Keratinocyte (primary cell): Measurements from ENCODE around the gene KRT1. TPM values are rescaled to one million over a fixed set of nuclear protein-coding genes. Genes with fewer than 3 reads are reported as not detected.

Experiments used
- DNase-seq: peaks from one replicate; pipeline ENCODE4 v3.0.0-alpha.2; 2011; ENCODE audit warnings: low read depth, missing footprints, low spot score
- FAIRE-seq: peaks from 2 replicates; lab custom pipeline; 2011; peaks lifted over from hg19 to GRCh38; lab: Jason Lieb, UNC
- H2AFZ ChIP-seq: 2 replicates; pipeline ENCODE4 v1.6.0; 2012; ENCODE audit warnings: low read length, control low read depth, inconsistent platforms; ENCODE audit not compliant: control insufficient read depth
- H3K27ac ChIP-seq: 2 replicates; pipeline ENCODE4 v1.5.1; 2011; ENCODE audit warnings: low read length; ENCODE audit not compliant: control insufficient read depth, insufficient read depth
- H3K27me3 ChIP-seq: 3 replicates; pipeline ENCODE4 v1.6.0; 2011; ENCODE audit warnings: low read length; ENCODE audit not compliant: control insufficient read depth, insufficient read depth; ENCODE audit errors: extremely low read depth
- H3K36me3 ChIP-seq, 2 experiments: 2 replicates in 1 of 2; 3 replicates in 1 of 2; pipeline ENCODE4 v1.5.1; 2011; ENCODE audit warnings: low read length in 2 of 2, mild to moderate bottlenecking in 1 of 2; ENCODE audit not compliant: control insufficient read depth in 2 of 2, insufficient read depth in 2 of 2; ENCODE audit errors: extremely low read depth in 1 of 2
- H3K4me1 ChIP-seq: 3 replicates; pipeline ENCODE4 v1.5.1; 2011; ENCODE audit warnings: low read length; ENCODE audit not compliant: control insufficient read depth, insufficient read depth; ENCODE audit errors: extremely low read depth
- H3K4me2 ChIP-seq: 3 replicates; pipeline ENCODE4 v1.6.0; 2011; ENCODE audit warnings: low read depth, low read length; ENCODE audit not compliant: control insufficient read depth, insufficient read depth; ENCODE audit errors: extremely low read depth
- H3K4me3 ChIP-seq, 3 experiments: fragments of 200-600 bp in 1 of 3; sonication (generic) in 1 of 3; 2 replicates in 2 of 3; 3 replicates in 1 of 3; pipeline ENCODE4 v1.5.1; 2011 to 2016; ENCODE audit warnings: low read length in 3 of 3, mild to moderate bottlenecking in 3 of 3, control low read depth in 2 of 3, inconsistent platforms in 1 of 3, low read depth in 1 of 3, mixed read lengths in 1 of 3, mixed run types in 1 of 3, moderate library complexity in 1 of 3; ENCODE audit not compliant: control insufficient read depth in 2 of 3, insufficient read depth in 2 of 3; ENCODE audit errors: extremely low read depth in 1 of 3
- H3K79me2 ChIP-seq: 2 replicates; pipeline ENCODE4 v1.6.0; 2012; ENCODE audit warnings: low read length; ENCODE audit not compliant: control insufficient read depth, insufficient read depth
- H3K9ac ChIP-seq: 3 replicates; pipeline ENCODE4 v1.6.0; 2011; ENCODE audit warnings: low read length; ENCODE audit not compliant: control insufficient read depth, insufficient read depth; ENCODE audit errors: extremely low read depth
- H3K9me1 ChIP-seq: 3 replicates; pipeline ENCODE4 v1.6.0; 2011; ENCODE audit warnings: low read length; ENCODE audit not compliant: control insufficient read depth, insufficient read depth; ENCODE audit errors: extremely low read depth
- H3K9me3 ChIP-seq: 2 replicates; pipeline ENCODE4 v1.5.1; 2012; ENCODE audit warnings: low read depth, low read length; ENCODE audit not compliant: control insufficient read depth
- H4K20me1 ChIP-seq: 3 replicates; pipeline ENCODE4 v1.6.0; 2011; ENCODE audit warnings: low read length; ENCODE audit not compliant: control insufficient read depth, insufficient read depth; ENCODE audit errors: extremely low read depth
- EZH2 ChIP-seq: IDR thresholded peaks from one replicate; pipeline ENCODE4 v1.6.1; 2012; ENCODE audit warnings: inconsistent platforms, mild to moderate bottlenecking, low read length, moderate library complexity
- dilution Hi-C: fragments of 300-500 bp; cut with MboI; formaldehyde crosslinking; loops from one replicate; pipeline ENCODE4 v1.7.0; 2020; ENCODE audit warnings: low sequenced_read_pairs; ENCODE audit not compliant: extremely low pct_ligation_motif_present
- polyA plus RNA-seq, 5 experiments: library from polyadenylated mRNA; depleted of rRNA in 3 of 5; stranded (reverse) in 3 of 5; stranded (forward) in 1 of 5; unstranded in 1 of 5; fragments of >200 nt; gene quantifications; 1 replicate in 1 of 5; 2 replicates in 3 of 5; 3 replicates in 1 of 5; pipeline versions ENCODE4 v1.2.1 to v1.2.3, GENCODE V29; 2011 to 2012; ENCODE audit warnings: missing spikeins in 2 of 5, low read depth in 1 of 5, low replicate concordance in 1 of 5
- TF ChIP-seq, protein P1 (sequence below), 3 experiments: IDR thresholded peaks in 1 of 3; conservative IDR thresholded peaks in 1 of 3; optimal IDR thresholded peaks in 1 of 3; 2 replicates in 2 of 3; 3 replicates in 1 of 3; pipeline versions ENCODE3 to v1.5.1; 2011; ENCODE audit warnings: low read length in 3 of 3, mild to moderate bottlenecking in 3 of 3, moderate library complexity in 2 of 3, control low read depth in 1 of 3, inconsistent platforms in 1 of 3; ENCODE audit not compliant: insufficient read depth in 2 of 3; ENCODE audit errors: extremely low read depth in 1 of 3

KRT1 gene
- polyA plus RNA-seq, 1 donor (not counting 4 experiments of a cell fraction or from before 2014, with no cell fraction given), result 92.2 TPM

DNA sequence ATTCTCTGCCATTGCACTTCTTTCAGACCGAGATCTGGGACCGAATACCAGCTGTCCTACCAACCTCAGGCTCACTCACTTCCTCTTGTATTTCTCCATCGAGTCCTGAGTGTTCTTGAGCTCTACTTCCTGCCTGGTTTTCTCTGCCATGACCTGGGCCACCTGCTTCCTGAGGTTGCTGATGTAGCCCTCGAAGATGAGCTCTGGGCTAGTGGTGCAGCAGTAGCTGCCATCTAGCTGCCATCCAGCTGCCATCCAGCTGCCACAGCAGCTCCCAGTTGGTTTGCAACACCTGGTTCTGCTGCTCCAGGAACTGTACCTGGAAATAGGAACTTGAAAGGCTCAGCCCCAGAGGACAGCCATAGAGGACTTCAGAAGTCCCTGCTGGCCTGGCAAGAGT is 46.8 kb downstream of the KRT1 start:
- H3K4me2 ChIP-seq, result no peak overlapping the region
- TF ChIP-seq, protein P1, sequence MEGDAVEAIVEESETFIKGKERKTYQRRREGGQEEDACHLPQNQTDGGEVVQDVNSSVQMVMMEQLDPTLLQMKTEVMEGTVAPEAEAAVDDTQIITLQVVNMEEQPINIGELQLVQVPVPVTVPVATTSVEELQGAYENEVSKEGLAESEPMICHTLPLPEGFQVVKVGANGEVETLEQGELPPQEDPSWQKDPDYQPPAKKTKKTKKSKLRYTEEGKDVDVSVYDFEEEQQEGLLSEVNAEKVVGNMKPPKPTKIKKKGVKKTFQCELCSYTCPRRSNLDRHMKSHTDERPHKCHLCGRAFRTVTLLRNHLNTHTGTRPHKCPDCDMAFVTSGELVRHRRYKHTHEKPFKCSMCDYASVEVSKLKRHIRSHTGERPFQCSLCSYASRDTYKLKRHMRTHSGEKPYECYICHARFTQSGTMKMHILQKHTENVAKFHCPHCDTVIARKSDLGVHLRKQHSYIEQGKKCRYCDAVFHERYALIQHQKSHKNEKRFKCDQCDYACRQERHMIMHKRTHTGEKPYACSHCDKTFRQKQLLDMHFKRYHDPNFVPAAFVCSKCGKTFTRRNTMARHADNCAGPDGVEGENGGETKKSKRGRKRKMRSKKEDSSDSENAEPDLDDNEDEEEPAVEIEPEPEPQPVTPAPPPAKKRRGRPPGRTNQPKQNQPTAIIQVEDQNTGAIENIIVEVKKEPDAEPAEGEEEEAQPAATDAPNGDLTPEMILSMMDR (optimal IDR thresholded peaks at IDR 0.05 in 1 of 3, IDR thresholded peaks at IDR 0.05 in 1 of 3, conservative IDR thresholded peaks at IDR 0.05 in 1 of 3; ENCODE audit: extremely low read depth in 1 of 3, insufficient read depth in 2 of 3, low read length in 3 of 3), result no peak
- TF ChIP-seq EZH2, result no peak
- no peaks in the 10 kb centered on the region for H4K20me1 ChIP-seq
- DNase-seq (no peak), FAIRE-seq (no peak)
- dilution Hi-C loops, result no loop called here
- no peak overlapping the region for H3K27ac ChIP-seq
- peaks cover 34% of the 10 kb centered on the region for H3K27me3 ChIP-seq
- no peaks in the 10 kb centered on the region for H3K79me2 ChIP-seq
- no peaks in the 10 kb centered on the region for H3K4me1 ChIP-seq
- H3K36me3 ChIP-seq, result no peaks in the 10 kb centered on the region
- H3K9ac ChIP-seq, result no peak overlapping the region
- no peak overlapping the region for H2AFZ ChIP-seq
- H3K9me3 ChIP-seq, result no peaks in the 10 kb centered on the region
- H3K9me1 ChIP-seq, result no peaks in the 10 kb centered on the region
- H3K4me3 ChIP-seq, result no peak overlapping the region

DNA sequence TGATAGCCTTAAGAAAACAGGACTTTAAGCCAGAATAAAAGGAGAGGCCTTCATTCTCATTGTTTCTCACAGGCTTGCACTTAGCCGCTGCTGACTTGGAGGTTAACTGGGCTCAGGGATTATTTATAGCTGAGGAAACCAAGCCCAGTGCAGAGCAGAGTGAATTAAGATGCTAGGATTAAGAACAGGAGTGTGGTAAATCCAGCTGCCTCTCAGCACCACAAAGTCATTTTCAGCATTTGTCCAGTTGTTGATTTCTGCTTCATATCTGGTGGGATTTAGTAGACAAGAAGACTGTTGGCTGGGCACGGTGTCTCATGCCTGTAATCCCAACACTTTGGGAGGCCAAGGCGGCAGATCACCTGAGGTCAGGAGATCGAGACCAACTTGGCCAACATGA is 47.6 kb downstream of the KRT1 start:
- H3K36me3 ChIP-seq, result no peaks in the 10 kb centered on the region
- no peaks in the 10 kb centered on the region for H4K20me1 ChIP-seq
- FAIRE-seq (no peak), DNase-seq (no peak)
- H3K4me3 ChIP-seq, result no peak overlapping the region
- H3K79me2 ChIP-seq, result no peaks in the 10 kb centered on the region
- H3K9me1 ChIP-seq, result peaks cover under 1% of the 10 kb centered on the region
- H3K4me1 ChIP-seq, result no peaks in the 10 kb centered on the region
- H3K4me2 ChIP-seq, result no peak overlapping the region
- H3K27ac ChIP-seq, result no peak overlapping the region
- H3K27me3 ChIP-seq, result peaks cover 34% of the 10 kb centered on the region
- H3K9ac ChIP-seq, result no peak overlapping the region
- no peak for TF ChIP-seq EZH2
- TF ChIP-seq, protein P1 (optimal IDR thresholded peaks at IDR 0.05 in 1 of 3, IDR thresholded peaks at IDR 0.05 in 1 of 3, conservative IDR thresholded peaks at IDR 0.05 in 1 of 3; ENCODE audit: extremely low read depth in 1 of 3, insufficient read depth in 2 of 3, low read length in 3 of 3), result no peak
- dilution Hi-C loops, result no loop called here
- H3K9me3 ChIP-seq, result no peaks in the 10 kb centered on the region
- H2AFZ ChIP-seq, result no peak overlapping the region
